ENCODE measurements around the gene MLKL.

GRCh38 chr16:74745109-74745615, 44.5 kb upstream of the MLKL start:
- TF ChIP-seq ELF4 (IDR thresholded peaks at IDR 0.05) (no peak), TARDBP (IDR thresholded peaks at IDR 0.05) (no peak), FOXK2 (IDR thresholded peaks at IDR 0.05) (no peak), BHLHE40 (IDR thresholded peaks at IDR 0.05; ENCODE audit: borderline replicate concordance) (no peak), NFRKB (IDR thresholded peaks at IDR 0.05) (no peak)
